ENCODE data around the gene SDHB.

Gene SDHB

GRCh38 chr1:17093822-17094393, 40.1 kb upstream of the SDHB start:
- Histone ChIP-seq H3K4me3 (ENCODE audit: low read depth, low read length) (no peak overlapping the region), H3K27ac (ENCODE audit: low read depth, low read length) (no peak overlapping the region), H3K9me3 (ENCODE audit: control insufficient read depth, insufficient read depth, low read length) (no peaks in the 10 kb centered on the region), H3K9ac (ENCODE audit: low read depth, low read length) (no peak overlapping the region), H3K36me3 (ENCODE audit: control insufficient read depth, insufficient read depth, low read length) (no peaks in the 10 kb centered on the region), H3K27me3 (ENCODE audit: control insufficient read depth, insufficient read depth, low read length) (no peaks in the 10 kb centered on the region), H3K4me1 (ENCODE audit: control insufficient read depth, insufficient read depth, low read length) (no peaks in the 10 kb centered on the region)

DNA sequence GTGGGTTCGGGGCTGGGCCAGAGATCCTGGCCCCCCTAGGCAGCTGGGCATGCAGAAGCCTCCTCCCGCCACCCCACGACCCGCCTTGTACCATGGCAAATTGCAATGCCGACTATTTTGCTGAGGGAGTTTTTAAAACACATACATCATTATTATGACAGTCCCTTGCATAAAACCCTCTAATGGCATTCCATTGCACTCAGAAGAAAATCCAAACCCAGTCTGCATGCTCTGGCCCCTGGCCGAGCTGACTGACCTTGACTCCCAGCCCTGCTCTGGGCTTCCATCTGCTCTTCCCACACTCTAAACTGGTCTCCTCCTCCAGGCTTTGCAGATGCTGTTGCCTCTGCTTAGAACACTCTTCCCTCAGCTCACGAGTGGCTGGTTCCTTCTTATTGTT, 37.4 kb upstream of the SDHB start:
- H3K9me3 ChIP-seq (ENCODE audit: control insufficient read depth, insufficient read depth, low read length) = no peaks in the 10 kb centered on the region
- no peak overlapping the region for H3K4me3 ChIP-seq (ENCODE audit: low read depth, low read length)
- no peaks in the 10 kb centered on the region for H3K4me1 ChIP-seq (ENCODE audit: control insufficient read depth, insufficient read depth, low read length)

GRCh38 chr1:17089506-17089905, 35.7 kb upstream of the SDHB start:
- peaks cover 3% of the 10 kb centered on the region; the same call in 1 of the 2 replicates for H3K27me3 ChIP-seq (ENCODE audit: control insufficient read depth, insufficient read depth, low read length)
- no peak overlapping the region for H3K4me3 ChIP-seq (ENCODE audit: low read depth, low read length)
- no peak overlapping the region for H3K9ac ChIP-seq (ENCODE audit: low read depth, low read length)
- no peaks in the 10 kb centered on the region for H3K36me3 ChIP-seq (ENCODE audit: control insufficient read depth, insufficient read depth, low read length)
- no peaks in the 10 kb centered on the region for H3K9me3 ChIP-seq (ENCODE audit: control insufficient read depth, insufficient read depth, low read length)
- H3K27ac ChIP-seq (ENCODE audit: low read depth, low read length) = no peak overlapping the region
- no peaks in the 10 kb centered on the region for H3K4me1 ChIP-seq (ENCODE audit: control insufficient read depth, insufficient read depth, low read length)

More for the DNA sequence above, 37.4 kb upstream of the SDHB start:
- no peak overlapping the region for H3K27ac ChIP-seq (ENCODE audit: low read depth, low read length)
- H3K27me3 ChIP-seq (ENCODE audit: control insufficient read depth, insufficient read depth, low read length) = peaks cover 3% of the 10 kb centered on the region; the same call in 1 of the 2 replicates
- H3K36me3 ChIP-seq (ENCODE audit: control insufficient read depth, insufficient read depth, low read length) = no peaks in the 10 kb centered on the region
- H3K9ac ChIP-seq (ENCODE audit: low read depth, low read length) = no peak overlapping the region

DNA sequence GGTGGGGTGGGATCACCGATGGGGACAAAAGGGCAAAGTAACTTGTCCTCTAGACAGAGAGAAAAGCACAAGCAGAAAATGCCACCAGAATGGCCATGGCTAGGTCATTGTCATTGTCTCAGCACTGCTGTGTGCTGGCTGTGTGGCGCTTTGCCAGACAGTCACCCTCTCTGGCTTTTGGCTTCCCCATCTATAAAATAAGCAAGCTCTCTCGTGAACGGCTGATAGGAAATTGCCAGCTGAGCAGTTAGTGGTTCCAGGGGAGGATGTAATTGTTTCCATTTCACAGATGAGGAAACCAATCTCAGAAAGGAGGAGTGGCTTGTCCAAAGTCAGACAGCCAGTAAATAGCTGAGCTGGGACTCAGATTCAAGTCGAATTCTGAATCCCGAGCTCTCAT, 32.9 kb upstream of the SDHB start:
- peaks cover 3% of the 10 kb centered on the region; the same call in 1 of the 2 replicates for H3K27me3 ChIP-seq (ENCODE audit: control insufficient read depth, insufficient read depth, low read length)
- no peaks in the 10 kb centered on the region for H3K36me3 ChIP-seq (ENCODE audit: control insufficient read depth, insufficient read depth, low read length)
- H3K27ac ChIP-seq (ENCODE audit: low read depth, low read length) = no peak overlapping the region
- H3K9me3 ChIP-seq (ENCODE audit: control insufficient read depth, insufficient read depth, low read length) = no peaks in the 10 kb centered on the region
- H3K4me3 ChIP-seq (ENCODE audit: low read depth, low read length) = no peak overlapping the region
- no peak overlapping the region for H3K9ac ChIP-seq (ENCODE audit: low read depth, low read length)
- H3K4me1 ChIP-seq (ENCODE audit: control insufficient read depth, insufficient read depth, low read length) = no peaks in the 10 kb centered on the region

DNA sequence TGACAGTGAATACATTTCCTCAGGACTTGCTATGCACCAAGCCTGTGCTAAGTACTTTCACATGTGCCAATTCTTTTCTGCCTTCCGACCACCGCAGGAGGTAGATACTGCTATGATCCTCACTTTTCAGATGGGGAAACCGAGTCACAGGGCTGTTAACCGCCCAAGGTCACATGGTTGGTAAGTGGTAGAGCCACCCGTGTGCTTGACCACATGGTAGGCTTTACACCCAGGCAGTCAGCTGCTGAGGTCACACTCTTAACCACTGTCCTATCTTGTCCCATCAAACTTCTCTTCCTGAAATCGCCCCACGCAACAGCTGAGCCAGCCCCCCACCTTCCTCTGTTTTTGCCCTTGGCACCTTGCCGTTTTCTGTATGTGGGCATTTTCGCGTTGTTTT, 31.0 kb upstream of the SDHB start:
- Histone ChIP-seq H3K4me1 (ENCODE audit: control insufficient read depth, insufficient read depth, low read length) (no peaks in the 10 kb centered on the region), H3K9ac (ENCODE audit: low read depth, low read length) (no peak overlapping the region), H3K27ac (ENCODE audit: low read depth, low read length) (no peak overlapping the region), H3K4me3 (ENCODE audit: low read depth, low read length) (no peak overlapping the region), H3K27me3 (ENCODE audit: control insufficient read depth, insufficient read depth, low read length) (peaks cover 3% of the 10 kb centered on the region; the same call in 1 of the 2 replicates), H3K36me3 (ENCODE audit: control insufficient read depth, insufficient read depth, low read length) (no peaks in the 10 kb centered on the region), H3K9me3 (ENCODE audit: control insufficient read depth, insufficient read depth, low read length) (no peaks in the 10 kb centered on the region)

- no peaks in the 10 kb centered on the region for H3K4me1 ChIP-seq (ENCODE audit: control insufficient read depth, insufficient read depth, low read length)
- H3K27ac ChIP-seq (ENCODE audit: low read depth, low read length) = no peak overlapping the region
- no peaks in the 10 kb centered on the region for H3K9me3 ChIP-seq (ENCODE audit: control insufficient read depth, insufficient read depth, low read length)
- no peak overlapping the region for H3K9ac ChIP-seq (ENCODE audit: low read depth, low read length)
- H3K36me3 ChIP-seq (ENCODE audit: control insufficient read depth, insufficient read depth, low read length) = no peaks in the 10 kb centered on the region
- H3K4me3 ChIP-seq (ENCODE audit: low read depth, low read length) = no peak overlapping the region
- no peaks in the 10 kb centered on the region for H3K27me3 ChIP-seq (ENCODE audit: control insufficient read depth, insufficient read depth, low read length)
Observed at GRCh38 chr1:17082761-17083160, 28.9 kb upstream of the SDHB start.

GRCh38 chr1:17081439-17081838, 27.6 kb upstream of the SDHB start:
- Histone ChIP-seq H3K9ac (ENCODE audit: low read depth, low read length) (no peak overlapping the region), H3K9me3 (ENCODE audit: control insufficient read depth, insufficient read depth, low read length) (no peaks in the 10 kb centered on the region), H3K36me3 (ENCODE audit: control insufficient read depth, insufficient read depth, low read length) (no peaks in the 10 kb centered on the region), H3K4me3 (ENCODE audit: low read depth, low read length) (no peak overlapping the region), H3K4me1 (ENCODE audit: control insufficient read depth, insufficient read depth, low read length) (no peaks in the 10 kb centered on the region), H3K27me3 (ENCODE audit: control insufficient read depth, insufficient read depth, low read length) (no peaks in the 10 kb centered on the region), H3K27ac (ENCODE audit: low read depth, low read length) (no peak overlapping the region)

GRCh38 chr1:17080880-17081279, 27.0 kb upstream of the SDHB start:
- H3K4me3 ChIP-seq (ENCODE audit: low read depth, low read length) = no peak overlapping the region
- H3K27ac ChIP-seq (ENCODE audit: low read depth, low read length) = no peak overlapping the region
- H3K9ac ChIP-seq (ENCODE audit: low read depth, low read length) = no peak overlapping the region
- H3K27me3 ChIP-seq (ENCODE audit: control insufficient read depth, insufficient read depth, low read length) = no peaks in the 10 kb centered on the region
- no peaks in the 10 kb centered on the region for H3K36me3 ChIP-seq (ENCODE audit: control insufficient read depth, insufficient read depth, low read length)
- H3K9me3 ChIP-seq (ENCODE audit: control insufficient read depth, insufficient read depth, low read length) = no peaks in the 10 kb centered on the region
- no peaks in the 10 kb centered on the region for H3K4me1 ChIP-seq (ENCODE audit: control insufficient read depth, insufficient read depth, low read length)

DNA sequence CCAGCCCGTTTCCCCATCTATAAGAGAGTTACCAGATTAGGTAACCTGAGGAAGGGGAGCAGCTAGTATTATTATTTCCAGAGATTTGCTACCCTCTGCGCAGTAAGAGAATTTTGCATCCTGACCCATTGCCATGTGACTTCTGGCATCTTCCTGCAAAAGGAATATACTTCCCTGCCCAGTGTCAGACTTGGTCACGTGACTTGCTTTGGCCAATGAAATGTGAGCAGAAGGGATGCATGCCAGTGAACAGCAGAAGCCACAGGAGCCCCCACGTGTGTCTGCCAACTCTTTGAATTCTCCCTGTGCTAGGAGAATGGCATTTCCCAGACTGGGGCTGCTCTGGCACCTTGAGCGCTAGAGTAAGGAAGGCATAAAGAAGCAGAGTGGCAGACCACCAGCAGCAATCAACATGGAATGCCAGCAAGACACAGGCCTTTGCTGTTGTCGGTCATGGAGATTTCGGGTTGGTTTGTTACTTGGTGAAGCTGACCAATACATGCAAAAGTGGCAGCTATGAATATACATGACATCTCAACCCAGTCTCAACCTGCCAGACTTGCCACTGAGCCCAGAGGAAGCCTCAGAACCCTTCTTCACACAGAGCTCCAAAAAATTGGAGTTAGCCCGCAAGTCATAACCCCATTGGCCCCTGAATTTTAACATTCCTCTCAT, 26.4 kb upstream of the SDHB start:
- Histone ChIP-seq H3K4me1 (ENCODE audit: control insufficient read depth, insufficient read depth, low read length) (no peaks in the 10 kb centered on the region), H3K36me3 (ENCODE audit: control insufficient read depth, insufficient read depth, low read length) (no peaks in the 10 kb centered on the region), H3K9ac (ENCODE audit: low read depth, low read length) (no peak overlapping the region), H3K27me3 (ENCODE audit: control insufficient read depth, insufficient read depth, low read length) (no peaks in the 10 kb centered on the region), H3K9me3 (ENCODE audit: control insufficient read depth, insufficient read depth, low read length) (no peaks in the 10 kb centered on the region), H3K4me3 (ENCODE audit: low read depth, low read length) (no peak overlapping the region), H3K27ac (ENCODE audit: low read depth, low read length) (no peak overlapping the region)

GRCh38 chr1:17078991-17079868, 25.4 kb upstream of the SDHB start:
- no peak overlapping the region for H3K9ac ChIP-seq (ENCODE audit: low read depth, low read length)
- H3K4me1 ChIP-seq (ENCODE audit: control insufficient read depth, insufficient read depth, low read length) = no peaks in the 10 kb centered on the region
- H3K4me3 ChIP-seq (ENCODE audit: low read depth, low read length) = no peak overlapping the region
- no peaks in the 10 kb centered on the region for H3K27me3 ChIP-seq (ENCODE audit: control insufficient read depth, insufficient read depth, low read length)
- H3K9me3 ChIP-seq (ENCODE audit: control insufficient read depth, insufficient read depth, low read length) = no peaks in the 10 kb centered on the region
- H3K36me3 ChIP-seq (ENCODE audit: control insufficient read depth, insufficient read depth, low read length) = no peaks in the 10 kb centered on the region
- no peak overlapping the region for H3K27ac ChIP-seq (ENCODE audit: low read depth, low read length)
